NAMALWA (cell line): ENCODE measurements around the gene TMEM174.

Source experiments
- DNase-seq: peaks from one replicate; pipeline ENCODE4 v3.0.0-alpha.2; 2015; ENCODE audit warnings: low spot score

The TMEM174 gene, protein sequence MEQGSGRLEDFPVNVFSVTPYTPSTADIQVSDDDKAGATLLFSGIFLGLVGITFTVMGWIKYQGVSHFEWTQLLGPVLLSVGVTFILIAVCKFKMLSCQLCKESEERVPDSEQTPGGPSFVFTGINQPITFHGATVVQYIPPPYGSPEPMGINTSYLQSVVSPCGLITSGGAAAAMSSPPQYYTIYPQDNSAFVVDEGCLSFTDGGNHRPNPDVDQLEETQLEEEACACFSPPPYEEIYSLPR

DNA sequence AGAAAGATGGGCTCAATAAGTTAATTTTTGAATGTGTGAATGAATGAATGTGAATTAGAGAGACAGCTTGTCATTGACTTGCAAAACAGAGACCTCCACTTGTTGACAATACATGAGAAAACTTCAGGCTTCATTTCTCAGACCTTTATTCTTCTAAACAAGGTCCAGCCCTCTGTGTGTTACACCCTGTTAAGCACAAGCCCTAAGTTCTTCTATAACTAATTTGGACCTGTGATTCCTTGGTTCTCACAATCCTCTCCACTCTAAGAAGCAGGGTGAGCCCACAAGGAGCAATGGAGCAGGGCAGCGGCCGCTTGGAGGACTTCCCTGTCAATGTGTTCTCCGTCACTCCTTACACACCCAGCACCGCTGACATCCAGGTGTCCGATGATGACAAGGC is at the start of gene TMEM174:
TSS of gene TMEM174 (plus strand) at position 243 of the 400 bp plus-strand sequence. CDS start at position 294, 51 bp downstream.
- no peak for DNase-seq

DNA sequence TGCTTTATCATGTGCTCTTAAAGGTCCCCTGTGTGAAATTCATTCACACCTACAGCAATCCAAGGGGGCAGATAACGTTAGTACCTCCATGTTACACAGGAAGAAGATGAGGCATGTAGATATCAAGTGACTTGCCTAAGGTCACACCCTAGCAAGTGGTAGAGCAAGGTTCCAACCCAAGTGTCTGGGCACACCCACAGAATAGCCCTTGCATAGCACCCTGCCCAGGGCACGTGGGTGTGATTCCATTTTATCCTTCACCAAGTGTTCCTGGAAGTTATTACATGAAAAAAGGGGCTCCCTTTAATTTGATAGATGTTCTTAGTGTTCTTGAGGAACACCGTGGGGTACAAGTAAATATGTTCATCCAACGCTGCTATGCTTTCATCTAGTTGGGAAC is 47.7 kb upstream of the TMEM174 start:
- no peak for DNase-seq

DNA sequence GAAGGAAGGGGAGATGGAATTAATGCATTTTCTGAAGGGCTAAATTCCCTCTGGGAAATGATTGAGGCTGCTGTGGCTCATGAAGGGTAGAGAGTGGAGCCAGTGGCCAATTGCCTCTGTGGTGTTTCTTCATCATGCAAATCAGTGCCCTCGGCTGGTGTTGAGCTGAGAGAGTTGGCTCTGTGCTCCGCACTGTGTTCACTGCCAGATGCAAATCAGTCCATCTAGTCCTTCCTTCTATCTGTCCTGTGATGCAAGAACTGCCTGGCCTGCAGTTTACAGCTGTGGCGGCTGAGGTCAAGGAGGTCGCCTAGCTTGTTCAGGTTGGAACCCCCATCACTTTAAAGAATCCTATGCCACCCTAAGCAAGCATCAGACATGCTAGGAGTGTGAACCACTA is 46.6 kb upstream of the TMEM174 start:
- peak; percentile 63 for DNase-seq

DNA sequence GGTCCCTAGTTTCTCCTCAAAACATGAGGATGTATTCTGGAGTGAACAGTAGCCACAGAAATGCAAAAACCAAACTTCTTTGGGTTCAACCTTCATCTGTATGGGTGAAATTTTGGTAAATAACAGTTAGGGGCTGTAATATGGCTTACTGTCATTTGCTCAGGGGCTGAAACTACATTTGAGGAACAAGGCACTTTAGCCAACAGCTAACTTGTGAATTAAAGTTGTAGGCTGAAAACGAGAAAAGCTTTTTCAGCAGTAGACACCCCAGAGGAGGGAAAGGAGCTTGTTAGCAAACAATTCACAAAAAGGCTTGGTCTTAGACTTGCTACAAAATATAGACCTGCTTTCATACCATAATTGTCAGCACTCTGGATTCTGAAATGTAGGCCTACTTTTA is 46.0 kb upstream of the TMEM174 start:
- DNase-seq: peak; percentile 37

DNA sequence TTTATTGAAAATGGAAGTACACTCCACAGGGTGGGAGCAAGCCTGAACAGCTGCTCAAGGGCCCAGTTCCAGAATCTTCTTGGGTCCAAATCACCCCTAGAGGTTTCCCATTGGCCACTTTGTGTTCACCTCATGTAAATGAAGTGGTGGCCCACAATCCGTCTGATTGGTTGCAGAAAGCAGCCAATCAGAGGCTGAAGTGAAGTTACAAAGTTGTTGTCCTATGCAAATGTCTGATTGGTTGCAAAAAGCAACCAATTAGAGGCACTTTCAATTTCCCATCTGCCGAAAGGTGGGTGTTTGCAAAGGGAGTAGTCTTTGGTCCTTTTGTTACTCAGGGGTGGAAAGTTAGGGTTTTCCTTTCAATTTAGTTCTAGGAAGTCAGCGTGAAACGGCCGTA is 43.9 kb upstream of the TMEM174 start:
- DNase-seq: no peak

DNA sequence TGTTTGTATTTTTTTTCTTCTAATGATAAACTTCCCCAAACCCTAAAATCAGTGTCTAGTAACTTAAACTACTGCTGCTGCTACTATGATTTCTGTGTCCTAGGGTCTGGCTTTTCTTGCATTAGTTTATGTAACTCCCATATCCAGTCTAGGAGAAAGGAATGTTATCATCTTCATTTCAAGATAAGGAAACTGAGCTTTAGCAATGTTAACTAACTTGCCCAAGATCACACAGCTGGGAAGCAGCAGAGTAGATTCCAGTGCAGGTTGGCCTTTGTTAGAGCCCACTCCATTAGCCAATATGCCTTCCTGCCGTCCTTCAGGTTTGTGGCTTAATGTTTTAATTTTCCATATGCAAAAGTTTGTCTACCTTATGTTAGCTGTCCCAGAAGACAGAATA is 42.2 kb upstream of the TMEM174 start:
- no peak for DNase-seq

DNA sequence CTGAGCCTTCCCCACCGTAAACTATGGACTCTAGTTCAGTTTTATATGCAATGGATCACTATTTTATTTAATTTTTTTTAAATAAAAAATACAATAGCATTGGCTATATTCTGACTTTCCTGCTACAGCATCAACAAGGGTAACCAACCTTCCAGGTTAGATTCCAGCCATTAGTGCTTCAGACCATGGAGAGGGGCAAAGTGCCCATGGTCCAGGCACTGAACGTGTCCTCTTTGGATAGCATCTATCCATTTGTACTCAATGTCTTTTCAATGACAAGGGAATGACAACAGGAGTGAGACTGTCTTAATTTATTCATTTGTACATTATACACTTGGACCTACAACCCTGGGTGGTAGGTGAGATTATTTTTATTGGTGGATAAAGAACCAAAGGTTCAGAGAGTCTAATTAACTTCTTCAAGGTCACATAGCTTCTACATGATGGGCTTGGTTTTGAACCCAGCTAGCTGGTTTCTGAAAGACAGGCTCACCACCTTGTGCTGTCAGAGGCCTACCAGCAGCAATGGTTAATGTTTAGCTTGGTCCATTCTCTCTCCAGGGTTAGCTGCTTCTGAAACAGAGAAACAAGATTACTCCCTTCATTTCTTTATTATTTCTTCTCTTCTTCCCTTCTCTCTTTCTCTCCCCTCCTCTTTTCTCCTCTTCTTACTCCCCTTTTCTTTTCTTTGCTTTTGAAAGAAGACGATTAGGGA is 41.1 kb upstream of the TMEM174 start:
- no peak for DNase-seq

DNA sequence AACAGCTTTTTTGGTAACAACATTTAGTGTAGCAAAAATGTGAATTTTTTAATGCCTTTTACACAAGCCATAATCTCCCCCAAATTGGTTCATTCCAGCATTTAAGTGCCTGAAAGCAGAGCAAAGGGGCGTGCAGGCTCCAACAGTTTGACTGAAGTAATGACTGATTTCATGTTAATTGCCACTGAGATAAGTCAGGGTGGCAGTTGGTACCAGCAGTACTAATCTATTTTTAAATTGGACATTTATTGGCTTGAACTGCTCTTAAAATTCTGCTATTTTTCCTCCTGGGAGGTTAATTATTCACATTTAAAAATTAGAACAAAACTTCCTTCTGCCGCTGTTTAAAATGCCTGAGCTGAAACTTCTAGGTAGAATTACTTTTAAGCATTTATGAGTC is 40.2 kb upstream of the TMEM174 start:
- no peak for DNase-seq

DNA sequence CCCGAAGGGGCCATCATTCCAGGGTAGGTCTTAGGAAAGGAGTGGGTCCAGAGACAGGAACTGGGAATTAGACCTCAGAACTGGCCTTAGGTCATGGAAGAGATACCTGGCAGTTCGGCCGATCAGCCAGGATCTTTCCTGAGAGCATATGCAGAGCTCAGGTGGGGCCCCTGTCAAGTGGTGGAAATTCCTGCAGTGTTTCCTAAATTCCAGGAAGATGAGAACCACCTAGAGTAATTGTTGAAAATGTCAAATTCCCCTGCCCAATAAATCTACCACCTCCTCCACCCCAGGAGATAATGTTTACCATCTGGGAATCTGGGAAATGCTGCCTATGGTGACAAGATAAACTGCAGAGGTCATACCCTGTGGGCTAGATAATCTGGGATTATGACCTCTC is 38.0 kb upstream of the TMEM174 start:
- DNase-seq: no peak

DNA sequence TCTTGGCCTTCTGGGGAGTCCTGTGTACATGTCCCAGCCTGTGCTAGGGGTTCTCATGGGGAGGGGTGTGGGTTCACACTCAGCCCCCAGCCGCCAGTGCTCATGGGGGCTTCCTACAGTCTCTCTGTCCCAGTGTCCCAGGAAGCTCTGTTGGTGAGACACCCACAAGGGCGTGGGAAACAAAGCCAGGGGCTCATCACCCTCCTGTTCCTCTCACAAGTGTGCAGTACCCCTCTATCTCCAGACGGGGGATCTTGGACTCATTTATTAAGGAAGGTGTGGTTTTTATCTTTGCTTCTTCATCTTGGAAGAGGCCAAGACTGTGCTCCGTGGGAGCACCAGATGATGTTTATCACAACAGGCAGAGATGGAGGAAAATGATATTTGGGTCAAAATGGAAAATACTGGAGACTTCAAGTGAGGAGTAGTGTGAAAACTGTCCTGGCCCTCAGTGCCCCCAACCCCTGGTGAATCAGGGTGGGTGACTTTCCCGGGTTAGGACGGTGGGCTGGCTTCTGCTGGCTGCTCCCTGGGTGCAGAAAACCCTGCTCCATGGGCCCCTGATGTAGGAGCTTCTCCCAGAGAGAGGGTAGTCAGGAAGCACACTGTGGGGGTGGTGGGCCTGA is 37.5 kb upstream of the TMEM174 start:
- peak; percentile 72 for DNase-seq

DNA sequence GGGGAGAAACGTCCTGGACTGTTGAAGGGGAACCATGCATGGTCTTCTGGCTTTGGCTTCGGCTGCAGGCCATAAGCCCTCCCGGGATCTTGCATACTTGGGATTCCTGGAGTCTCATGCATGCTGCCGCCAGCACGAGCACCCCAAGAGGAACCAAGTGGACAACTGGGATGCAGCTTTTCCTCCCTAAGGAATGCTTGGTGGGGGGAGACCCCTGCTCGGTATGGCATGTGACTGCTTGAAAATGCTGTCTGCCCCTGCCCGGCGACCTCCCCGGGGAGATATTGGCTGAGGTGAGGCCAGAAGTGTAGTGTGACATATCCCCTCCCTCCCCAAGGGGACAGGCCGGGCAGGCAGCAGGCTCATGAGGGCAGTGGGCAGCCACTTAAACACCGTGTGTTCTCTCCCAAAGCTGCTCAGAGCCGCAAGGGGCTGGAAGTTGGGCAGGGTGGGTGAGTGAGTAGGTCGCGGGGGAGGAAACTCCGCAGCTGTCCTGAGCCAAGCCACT is 36.9 kb upstream of the TMEM174 start:
- DNase-seq: no peak

DNA sequence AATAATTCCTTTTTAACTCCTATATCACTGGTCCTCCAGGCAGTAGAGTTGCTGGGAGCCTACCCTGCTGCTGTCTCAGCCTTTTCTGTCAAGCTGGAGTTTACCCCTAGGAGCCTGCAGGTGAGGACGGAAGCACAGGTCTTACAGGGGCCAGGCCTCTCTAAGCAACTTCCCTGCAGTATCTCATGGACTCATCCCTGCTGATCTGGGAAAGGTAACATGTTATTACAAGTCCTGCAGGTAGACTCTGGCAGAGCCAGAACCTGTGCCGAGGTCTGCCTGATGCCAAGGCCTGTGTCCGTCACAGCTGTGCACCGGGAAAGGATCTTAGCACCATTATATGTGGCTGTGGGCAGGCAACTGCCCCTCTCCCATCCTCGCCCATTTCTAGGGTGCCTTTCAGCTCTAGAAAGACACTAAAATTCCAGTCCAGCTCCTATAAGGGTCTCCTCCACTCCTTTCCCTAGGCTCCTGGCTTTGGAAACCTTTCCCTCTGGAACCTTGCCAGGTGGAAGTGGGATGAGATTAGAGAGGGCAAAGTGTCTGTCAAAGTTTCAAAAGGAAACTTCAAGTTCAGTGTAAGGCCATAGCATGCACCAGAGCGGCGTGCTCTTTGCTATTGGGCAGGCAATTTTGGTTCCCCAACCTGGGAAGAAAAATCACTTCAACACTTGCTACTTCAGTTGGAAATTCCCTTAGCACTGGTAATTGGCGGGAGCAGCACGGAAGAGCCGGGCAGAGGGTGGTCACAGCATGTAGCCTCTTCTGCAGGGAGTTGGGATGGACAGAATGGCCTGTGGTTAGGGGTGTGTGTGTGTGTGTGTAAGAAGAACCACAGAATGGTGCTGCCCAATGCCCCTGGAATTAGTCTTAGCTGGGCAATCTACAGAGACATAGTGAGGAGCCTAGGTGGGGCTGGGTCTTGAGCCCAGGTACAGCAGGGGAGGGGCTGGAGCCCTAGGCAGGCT is 35.1 kb upstream of the TMEM174 start:
- DNase-seq: no peak

DNA sequence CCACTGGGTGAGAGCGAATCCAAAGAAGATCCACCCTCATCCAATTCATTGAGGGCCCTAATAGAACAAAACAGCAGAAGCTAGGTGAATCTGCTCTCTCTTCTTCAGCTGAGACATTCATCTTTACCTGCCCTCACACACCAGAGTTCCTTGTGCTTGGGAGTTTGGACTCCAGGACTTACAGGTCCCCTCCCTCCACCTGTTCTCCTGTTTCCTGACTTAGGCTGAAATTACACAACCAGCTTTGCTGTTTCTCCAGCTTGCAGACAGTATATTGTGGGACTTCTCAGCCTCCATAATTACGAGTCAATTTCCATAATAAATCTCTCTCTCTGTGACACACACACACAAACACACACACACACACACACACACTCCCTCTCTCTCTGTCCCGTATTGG is 33.5 kb upstream of the TMEM174 start:
- DNase-seq: no peak

DNA sequence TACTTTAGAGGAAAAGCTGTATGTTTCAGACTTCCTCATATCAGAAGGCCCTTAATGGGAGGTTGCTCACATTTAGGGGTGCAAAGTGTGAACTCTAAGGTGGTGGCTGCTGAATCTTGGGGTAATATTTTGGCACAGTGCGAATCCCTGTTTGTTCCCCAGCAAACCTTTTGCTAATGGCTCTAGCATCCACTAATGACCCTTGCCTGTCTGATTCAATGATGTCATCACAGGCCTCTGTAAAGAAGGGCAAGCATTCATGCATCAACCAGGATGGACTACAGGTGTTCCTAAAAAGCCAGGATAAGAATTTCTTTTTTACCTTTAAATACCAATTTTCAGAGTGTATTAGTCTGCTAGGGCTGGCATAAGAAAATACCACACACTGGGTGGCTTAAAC is 32.2 kb upstream of the TMEM174 start:
- DNase-seq: no peak

DNA sequence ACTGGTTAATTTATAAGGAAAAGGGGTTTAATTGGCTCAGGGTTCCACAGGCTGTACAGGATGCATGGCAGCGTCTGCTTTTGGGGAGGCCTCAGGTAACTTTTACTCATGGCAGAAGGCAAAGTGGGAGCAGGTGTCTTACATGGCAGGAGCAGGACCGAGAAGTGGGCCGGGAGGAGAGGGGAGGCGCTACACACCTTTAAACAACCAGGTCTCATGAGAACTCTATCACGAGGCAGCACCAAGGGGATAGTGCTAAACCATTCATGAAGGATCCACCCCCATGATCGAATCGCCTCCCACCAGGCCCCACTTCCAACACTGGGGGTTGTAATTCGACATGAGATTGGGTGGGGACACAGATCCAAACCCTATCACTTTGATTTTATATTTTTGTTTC is 31.0 kb upstream of the TMEM174 start:
- DNase-seq: no peak

DNA sequence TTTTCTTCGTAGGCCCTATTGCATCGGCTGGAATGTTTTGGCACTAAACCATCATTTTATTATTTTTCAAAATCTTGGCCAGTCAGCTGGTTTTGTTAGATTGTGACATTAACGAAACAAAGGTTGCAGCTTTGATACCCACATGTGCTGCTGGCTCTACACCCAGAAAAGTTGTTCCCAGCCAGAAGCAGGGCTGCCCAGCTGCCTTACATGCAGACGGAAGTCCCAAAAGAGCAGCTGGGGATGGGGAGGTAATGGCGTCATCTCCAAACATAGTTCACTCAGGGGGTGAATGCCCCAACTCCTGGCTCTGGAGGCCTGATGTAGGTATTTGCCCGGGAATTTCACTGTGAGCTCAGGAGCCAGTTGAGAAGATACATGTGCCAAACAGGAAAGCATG is 29.3 kb upstream of the TMEM174 start:
- no peak for DNase-seq

DNA sequence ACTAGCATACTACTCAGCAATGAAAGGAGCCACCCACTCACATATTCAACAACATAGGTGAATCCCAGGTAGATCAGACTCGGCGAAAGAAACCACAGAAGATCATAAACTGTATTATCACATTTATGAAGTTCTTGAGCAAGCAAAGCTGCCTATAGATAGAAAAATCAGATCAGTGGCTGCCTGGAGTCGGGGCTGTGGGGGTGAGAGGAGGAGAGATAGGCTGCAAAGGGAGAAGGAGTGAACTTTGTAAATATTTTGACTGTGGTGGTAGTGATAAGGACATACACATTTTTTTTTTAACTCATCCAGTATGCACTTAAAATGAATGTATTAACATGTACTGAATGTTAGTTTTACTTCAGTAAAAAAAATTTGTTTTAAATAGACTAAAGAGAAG is 23.5 kb upstream of the TMEM174 start:
- DNase-seq: no peak

DNA sequence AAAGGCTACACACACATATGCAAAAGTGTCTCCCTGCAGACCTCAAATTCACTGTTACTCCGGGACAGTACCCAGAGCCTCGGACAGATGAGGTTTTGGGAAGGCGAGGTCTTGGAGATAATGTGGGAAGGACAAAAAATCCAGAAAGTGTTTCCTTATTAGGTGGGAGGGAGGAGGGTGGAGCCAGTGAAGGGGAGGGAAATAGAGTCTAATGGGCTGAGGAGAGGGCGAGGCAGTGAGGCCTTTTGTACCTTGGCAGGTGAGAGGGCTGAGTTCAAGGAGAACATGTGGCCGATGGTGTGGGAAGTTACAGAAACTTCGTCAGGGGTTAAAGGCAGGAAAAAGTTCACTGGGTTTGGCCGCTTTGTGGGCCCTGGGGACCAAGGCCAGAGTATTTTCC is 22.1 kb upstream of the TMEM174 start:
- no peak for DNase-seq

DNA sequence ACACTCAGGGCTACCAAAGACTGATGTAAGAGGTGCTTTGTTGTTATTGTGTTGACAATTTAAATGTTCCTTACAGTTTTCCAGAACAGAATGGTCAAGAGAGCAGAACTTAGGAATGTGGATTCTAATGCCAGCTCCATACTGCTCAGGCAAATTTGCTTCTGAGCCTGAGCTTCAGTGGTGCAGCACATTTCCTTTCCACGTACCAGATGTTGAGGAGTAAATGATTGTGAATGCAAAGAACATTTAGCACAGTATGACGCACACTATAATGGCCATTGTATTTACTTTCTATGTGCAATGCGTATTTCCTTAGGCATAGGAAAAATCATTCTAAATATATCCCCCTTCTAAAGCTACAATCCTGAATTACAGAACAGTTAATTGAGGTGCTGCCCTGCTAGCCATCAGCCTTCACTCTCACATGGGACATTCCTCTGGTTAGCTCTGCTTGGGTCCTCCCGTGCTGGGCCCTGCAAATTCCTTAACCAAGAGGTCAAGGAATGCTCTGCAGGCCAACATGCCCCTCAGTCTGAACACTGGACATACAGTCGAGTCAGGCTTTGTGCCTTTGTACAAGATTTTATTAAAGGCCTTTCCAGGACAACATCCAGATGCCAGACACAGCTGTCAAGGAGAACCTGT is 21.1 kb upstream of the TMEM174 start:
- DNase-seq: no peak

DNA sequence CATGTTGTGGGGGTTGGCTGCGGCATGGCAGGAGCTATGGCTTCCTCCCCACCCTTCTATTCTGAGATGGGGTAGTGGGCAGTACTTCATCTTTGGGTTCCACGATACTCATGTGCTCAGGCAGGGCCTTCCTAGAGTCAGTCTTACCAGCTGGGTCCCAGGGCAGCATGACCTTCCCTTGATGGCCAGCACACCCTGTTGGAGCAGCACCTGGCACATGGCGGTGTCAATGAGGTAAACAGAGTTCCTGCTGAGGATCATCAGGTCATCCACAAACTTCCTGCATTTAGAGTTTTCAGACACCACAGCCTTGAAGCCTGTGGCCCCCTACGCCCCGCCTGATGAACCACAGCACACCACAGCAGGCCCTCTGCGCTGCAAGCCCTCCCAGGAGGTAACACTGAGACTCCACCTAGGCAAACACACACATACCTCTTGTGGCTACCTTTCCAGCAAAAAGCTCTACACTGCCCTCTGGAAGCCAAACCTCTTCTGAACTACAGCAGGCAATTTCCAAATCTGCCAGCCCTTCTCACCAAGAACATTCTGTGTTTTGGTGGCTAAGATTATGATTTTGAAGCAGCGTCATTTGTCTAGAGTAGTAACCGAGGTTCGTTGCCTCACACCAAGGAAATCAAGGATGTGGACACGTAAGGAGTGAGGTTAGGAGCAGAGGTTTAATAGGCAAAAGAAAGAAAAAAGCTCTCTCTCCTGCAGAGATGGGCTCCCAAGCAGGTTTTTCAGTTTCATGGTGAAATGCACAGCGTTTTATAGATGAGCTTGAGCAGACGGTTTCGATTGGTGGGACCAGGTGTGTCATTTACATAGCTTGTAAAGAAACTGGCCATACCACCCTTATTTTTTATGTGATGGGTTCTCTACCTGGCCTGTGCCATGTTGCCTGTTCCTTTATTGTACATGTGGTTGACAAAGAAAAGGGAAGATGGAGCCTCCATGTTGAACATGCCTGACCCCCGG is 20.3 kb upstream of the TMEM174 start:
- DNase-seq: no peak
